Mammary epithelial cell (primary cell): ENCODE measurements around the gene TSPAN32.

ENCODE experiments used
- CTCF ChIP-seq, 2 donors: IDR thresholded peaks in 1 of 2; conservative IDR thresholded peaks in 1 of 2; 2 replicates each; pipeline ENCODE4 v1.5.1; 2011 to 2012; ENCODE audit warnings: inconsistent platforms in 2 of 2, low read length in 2 of 2, mild to moderate bottlenecking in 2 of 2, control low read depth in 1 of 2, low read depth in 1 of 2; ENCODE audit not compliant: insufficient read depth in 1 of 2; ENCODE audit errors: extremely low read depth in 1 of 2
- EZH2 ChIP-seq: IDR thresholded peaks from 2 replicates; pipeline ENCODE4 v1.6.1; 2012; ENCODE audit warnings: low read length, inconsistent platforms, borderline replicate concordance

GRCh38 chr11:2366276-2366675 lies 64.5 kb downstream of the TSPAN32 start:
- TF ChIP-seq CTCF (conservative IDR thresholded peaks at IDR 0.05 in 1 of 2, IDR thresholded peaks at IDR 0.05 in 1 of 2; ENCODE audit: extremely low read depth in 1 of 2, insufficient read depth in 1 of 2, low read depth in 1 of 2, low read length in 2 of 2) (no peak), EZH2 (no peak)
